Left ventricle myocardium inferior (tissue), 1 donor: ENCODE data around the gene C2CD2. TPM values are rescaled to one million over a fixed set of nuclear protein-coding genes. Genes with fewer than 3 reads are reported as not detected.

Experiments used
- DNase-seq: peaks from one replicate; pipeline ENCODE4 v3.0.0-alpha.2; 2020
- H3K27ac ChIP-seq: fragments of 200-600 bp; replicated peaks from 2 replicates; pipeline ENCODE4 v1.8.0; 2021
- H3K27me3 ChIP-seq: fragments of 200-600 bp; 2 replicates; pipeline ENCODE4 v1.8.0; 2021; ENCODE audit warnings: low read depth
- H3K36me3 ChIP-seq: fragments of 200-600 bp; 2 replicates; pipeline ENCODE4 v1.8.0; 2021
- H3K4me1 ChIP-seq: fragments of 200-600 bp; 2 replicates; pipeline ENCODE4 v1.8.0; 2021
- H3K4me3 ChIP-seq: fragments of 200-600 bp; 2 replicates; pipeline ENCODE4 v1.8.0; 2021; ENCODE audit warnings: mild to moderate bottlenecking, moderate library complexity
- H3K9me3 ChIP-seq: fragments of 200-600 bp; replicated peaks from 2 replicates; pipeline ENCODE4 v1.8.0; 2021
- CTCF ChIP-seq: fragments of 200-600 bp; IDR thresholded peaks from 2 replicates; pipeline ENCODE4 v1.8.0; 2021; ENCODE audit warnings: antibody characterized with exemption, mild to moderate bottlenecking, borderline replicate concordance
- intact Hi-C: fragments of 100-400 bp; cut with micrococcal nuclease; formaldehyde crosslinking; loops from one replicate; pipeline ENCODE4 v1.11.0; 2022
- total RNA-seq: library from RNA; stranded (reverse); fragmentation: NEBNext Ultra II Directional; extraction: Animal tissue kit (Norgen Biotek cat#: 25700); gene quantifications from one replicate; pipeline ENCODE4 v1.2.1, GENCODE V29; 2021
- donor health status: DM: no; HTN: yes; CAD: no; lungs with severe emphysema.

C2CD2 gene
- total RNA-seq, 1 donor from 2014 or later, result 5.9 TPM

DNA sequence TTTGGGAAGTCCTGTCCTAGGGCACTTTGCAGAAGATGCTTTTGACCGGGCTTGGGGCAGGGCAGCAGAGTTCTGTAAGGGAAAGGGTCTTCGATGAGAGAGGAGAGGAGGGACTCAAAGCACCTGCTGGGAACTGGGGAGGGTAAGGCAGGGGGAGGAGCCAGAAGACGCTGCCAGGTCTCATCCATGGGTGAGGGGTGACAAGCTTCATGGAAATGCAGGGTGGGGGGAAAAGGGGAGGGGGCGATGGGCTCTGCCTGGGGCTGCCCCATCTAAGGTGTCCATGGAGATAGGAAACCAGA, 20.9 kb upstream of the C2CD2 start:
- TF ChIP-seq CTCF, result no peak
- intact Hi-C loops, result no loop called here
- no peaks in the 10 kb centered on the region for H3K36me3 ChIP-seq
- DNase-seq, result no peak
- peaks cover 10% of the 10 kb centered on the region for H3K9me3 ChIP-seq
- H3K27ac ChIP-seq, result peak overlapping the region; percentile 59
- no peaks in the 10 kb centered on the region for H3K27me3 ChIP-seq
- no peak overlapping the region for H3K4me3 ChIP-seq
- peaks cover 16% of the 10 kb centered on the region for H3K4me1 ChIP-seq

GRCh38 chr21:41973861-41974751, 20.3 kb upstream of the C2CD2 start:
- Histone ChIP-seq H3K9me3 (peaks cover 4% of the 10 kb centered on the region), H3K27me3 (no peaks in the 10 kb centered on the region), H3K4me1 (peaks cover 16% of the 10 kb centered on the region), H3K27ac (peak overlapping the region; percentile 59), H3K4me3 (no peak overlapping the region), H3K36me3 (no peaks in the 10 kb centered on the region)
- TF ChIP-seq CTCF, result no peak
- intact Hi-C loops, result no loop called here
- DNase-seq, result peak; percentile 59

DNA sequence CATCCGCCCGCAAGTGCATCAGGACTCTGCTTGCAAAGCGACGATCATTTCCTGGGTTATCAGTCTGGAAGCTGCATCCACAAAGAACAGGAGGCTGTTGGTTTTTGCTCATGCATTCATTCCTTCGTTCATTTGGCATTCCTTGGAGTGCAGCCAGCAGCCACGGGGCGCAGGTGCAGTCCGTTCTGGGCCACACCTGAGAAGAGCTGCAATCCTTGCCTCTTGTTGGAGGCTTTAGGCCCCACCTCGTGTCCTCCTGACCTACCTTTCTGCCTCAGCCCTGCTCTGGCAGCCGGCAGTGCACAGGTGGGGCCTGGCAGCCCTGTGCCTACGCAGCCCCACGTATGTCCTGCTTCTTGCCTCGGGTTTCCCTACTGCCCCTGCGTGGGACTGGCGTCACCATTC, 19.6 kb upstream of the C2CD2 start:
- no peak for TF ChIP-seq CTCF
- DNase-seq, result no peak
- H3K4me1 ChIP-seq, result peaks cover 16% of the 10 kb centered on the region
- no peak overlapping the region for H3K4me3 ChIP-seq
- H3K9me3 ChIP-seq, result no peaks in the 10 kb centered on the region
- intact Hi-C loops, result no loop called here
- H3K27me3 ChIP-seq, result no peaks in the 10 kb centered on the region
- H3K27ac ChIP-seq, result peak overlapping the region; percentile 59
- H3K36me3 ChIP-seq, result no peaks in the 10 kb centered on the region

DNA sequence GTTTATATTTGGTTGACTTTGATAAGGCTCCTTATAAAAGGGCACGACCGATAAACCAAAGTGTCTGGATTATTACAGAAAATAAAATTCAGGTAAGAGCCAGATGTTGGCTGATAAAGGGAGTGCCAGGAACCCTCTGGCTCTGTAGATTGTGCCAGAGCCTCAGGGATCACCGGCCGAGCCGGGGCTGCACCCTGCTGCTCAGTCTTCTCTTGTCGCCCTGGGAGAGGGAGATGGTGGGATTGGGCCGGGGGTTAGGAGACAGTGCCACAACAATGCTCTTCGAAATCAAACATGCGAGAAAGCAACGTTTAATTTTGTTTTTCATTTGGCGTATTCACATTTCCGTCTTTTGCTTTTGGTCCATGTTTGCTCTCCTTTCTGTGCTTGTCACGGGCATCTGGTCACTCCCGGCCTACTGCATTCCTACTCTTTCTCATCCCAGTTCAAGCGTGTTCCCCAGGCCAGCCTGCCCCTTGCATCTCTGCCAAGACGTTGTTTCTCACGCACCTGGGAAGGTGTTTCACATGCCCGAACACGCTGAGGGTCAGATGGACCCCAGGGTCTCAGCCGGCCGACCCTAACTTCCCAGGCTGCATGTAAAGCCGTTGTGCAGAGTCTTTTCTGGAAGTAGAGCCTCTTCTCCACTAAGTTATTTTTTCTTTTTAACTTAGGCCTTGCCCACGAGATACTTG, 18.8 kb upstream of the C2CD2 start:
- H3K9me3 ChIP-seq, result no peaks in the 10 kb centered on the region
- H3K36me3 ChIP-seq, result no peaks in the 10 kb centered on the region
- DNase-seq, result no peak
- peaks cover 16% of the 10 kb centered on the region for H3K4me1 ChIP-seq
- intact Hi-C loops, result no loop called here
- TF ChIP-seq CTCF, result no peak
- no peak overlapping the region for H3K4me3 ChIP-seq
- H3K27ac ChIP-seq, result no peak overlapping the region
- no peaks in the 10 kb centered on the region for H3K27me3 ChIP-seq

GRCh38 chr21:41971891-41972290, 18.1 kb upstream of the C2CD2 start:
- Histone ChIP-seq H3K4me3 (no peak overlapping the region), H3K27ac (no peak overlapping the region), H3K9me3 (no peaks in the 10 kb centered on the region), H3K36me3 (no peaks in the 10 kb centered on the region), H3K27me3 (no peaks in the 10 kb centered on the region), H3K4me1 (peaks cover 16% of the 10 kb centered on the region)
- intact Hi-C loops, result no loop called here
- TF ChIP-seq CTCF, result no peak
- DNase-seq, result no peak
